Gastroesophageal sphincter (tissue), 4 donors: ENCODE data around the gene RIMBP2. TPM values are rescaled to one million over a fixed set of nuclear protein-coding genes. Genes with fewer than 3 reads are reported as not detected.

ENCODE experiments used
- ATAC-seq: fragments of 150-250 bp; one replicate; pipeline ENCODE4 v1.9.1; 2016; ENCODE audit warnings: mild to moderate bottlenecking, moderate library complexity
- H3K27ac ChIP-seq, 4 donors: fragments of 200-600 bp; sonication (generic) in 3 of 4; 1 replicate in 3 of 4; 2 replicates in 1 of 4; pipeline ENCODE4 v1.5.1; 2016 to 2019
- H3K27me3 ChIP-seq: fragments of 200-600 bp; sonication (generic); one replicate; pipeline ENCODE4 v1.5.1; 2019
- H3K36me3 ChIP-seq, 2 donors: fragments of 200-600 bp; sonication (generic); one replicate each; pipeline ENCODE4 v1.5.1; 2019; ENCODE audit warnings: control low read depth in 1 of 2
- H3K4me1 ChIP-seq, 3 donors: fragments of 200-600 bp; sonication (generic); 1 replicate in 2 of 3; 2 replicates in 1 of 3; pipeline ENCODE4 v1.5.1; 2016 to 2019; ENCODE audit warnings: control low read depth in 2 of 3
- H3K4me3 ChIP-seq, 2 donors: fragments of 200-600 bp; sonication (generic); one replicate each; pipeline ENCODE4 v1.5.1; 2019; ENCODE audit warnings: mild to moderate bottlenecking in 1 of 2, moderate library complexity in 1 of 2
- H3K9me3 ChIP-seq, 3 donors: fragments of 200-600 bp; sonication (generic); one replicate each; pipeline ENCODE4 v1.5.1; 2017 to 2019; ENCODE audit warnings: control low read depth in 2 of 3
- CTCF ChIP-seq, 4 experiments: fragments of 200-600 bp in 2 of 4; fragments of 450-650 bp in 2 of 4; sonication (generic) in 1 of 4; IDR thresholded peaks; one replicate each; pipeline ENCODE4 v1.5.1; 2017 to 2019; ENCODE audit warnings: antibody characterized with exemption in 4 of 4, mild to moderate bottlenecking in 2 of 4, moderate library complexity in 2 of 4
- EP300 ChIP-seq: sonication (generic); formaldehyde crosslinking; IDR thresholded peaks from one replicate; pipeline ENCODE4 v1.6.1; 2017; ENCODE audit warnings: antibody characterized with exemption, mild to moderate bottlenecking
- POLR2A ChIP-seq, 2 donors: fragments of 450-650 bp; IDR thresholded peaks; one replicate each; pipeline ENCODE4 v1.6.1; 2017; ENCODE audit warnings: antibody characterized with exemption in 2 of 2, mild to moderate bottlenecking in 2 of 2, moderate library complexity in 1 of 2
- POLR2AphosphoS5 ChIP-seq: sonication (generic); formaldehyde crosslinking; IDR thresholded peaks from one replicate; pipeline ENCODE4 v1.6.1; 2017; ENCODE audit warnings: antibody characterized with exemption
- WGBS, 2 donors: methylation state at CpG; one replicate each; pipeline ENCODE4 v1.1.5; 2018; ENCODE audit warnings: low coverage in 1 of 2; 5-methylcytosine and 5-hydroxymethylcytosine counted together
- total RNA-seq, 4 donors: library from RNA; depleted of rRNA; stranded (reverse); fragments of >200 nt; gene quantifications; one replicate each; pipeline ENCODE4 v1.1.0, GENCODE V29; 2016

RIMBP2 gene
- total RNA-seq, 4 donors from 2014 or later = 0.42 to 1.1 (median 0.60) TPM

GRCh38 chr12:130582286-130582685 is 133.8 kb downstream of the RIMBP2 start:
- no peaks in the 10 kb centered on the region for H3K36me3 ChIP-seq
- WGBS, 2 donors = 90 to 100% methylated on average over 1 to 5 of the region's 6 CpGs
- no peaks in the 10 kb centered on the region for H3K4me1 ChIP-seq
- no peak overlapping the region for H3K4me3 ChIP-seq
- no peak overlapping the region for H3K27ac ChIP-seq
- TF ChIP-seq CTCF (IDR thresholded peaks at IDR 0.05) (no peak), POLR2A (IDR thresholded peaks at IDR 0.05) (no peak), EP300 (no peak), POLR2AphosphoS5 (no peak)
- H3K9me3 ChIP-seq = no peaks in the 10 kb centered on the region
- no peak for ATAC-seq
- H3K27me3 ChIP-seq = peaks cover 7% of the 10 kb centered on the region

- Histone ChIP-seq H3K4me3 (no peak overlapping the region), H3K27me3 (peaks cover 7% of the 10 kb centered on the region), H3K36me3 (no peaks in the 10 kb centered on the region), H3K4me1 (no peaks in the 10 kb centered on the region), H3K27ac (no peak overlapping the region), H3K9me3 (no peaks in the 10 kb centered on the region)
- 65 to 82% methylated on average over 5 of the region's 5 CpGs for WGBS, 2 donors
- TF ChIP-seq EP300 = no peak
- ATAC-seq = no peak
Observed at GRCh38 chr12:130581782-130582181, 134.3 kb downstream of the RIMBP2 start.

- H3K27ac ChIP-seq = no peak overlapping the region
- H3K4me3 ChIP-seq = no peak overlapping the region
- H3K36me3 ChIP-seq = no peaks in the 10 kb centered on the region
- no peaks in the 10 kb centered on the region for H3K4me1 ChIP-seq
- no CpG with 5 or more reads among the region's 7 CpGs for WGBS, 2 donors
- peaks cover 0 to 10% (median 0%) of the 10 kb centered on the region in 3 donors for H3K9me3 ChIP-seq
- TF ChIP-seq CTCF (IDR thresholded peaks at IDR 0.05) (no peak), EP300 (no peak), POLR2A (IDR thresholded peaks at IDR 0.05) (no peak), POLR2AphosphoS5 (no peak)
- ATAC-seq = no peak
- peaks cover 7% of the 10 kb centered on the region for H3K27me3 ChIP-seq
Observed at GRCh38 chr12:130579231-130579630, 136.9 kb downstream of the RIMBP2 start.

- WGBS, 2 donors = 71 to 81% methylated on average over 6 of the region's 6 CpGs
- H3K27ac ChIP-seq = no peak overlapping the region
- no peak for ATAC-seq
Observed at GRCh38 chr12:130577351-130577750, 138.7 kb downstream of the RIMBP2 start.

GRCh38 chr12:130576371-130576816 is 139.7 kb downstream of the RIMBP2 start:
- no peaks in the 10 kb centered on the region for H3K4me1 ChIP-seq
- WGBS, 2 donors = 70 to 71% methylated on average over 7 to 10 of the region's 17 CpGs

More at GRCh38 chr12:130577351-130577750, 138.7 kb downstream of the RIMBP2 start:
- no peaks in the 10 kb centered on the region for H3K36me3 ChIP-seq
- TF ChIP-seq CTCF (IDR thresholded peaks at IDR 0.05) (no peak), POLR2A (IDR thresholded peaks at IDR 0.05) (no peak), POLR2AphosphoS5 (no peak)
- H3K4me3 ChIP-seq = no peak overlapping the region
- peaks cover 7% of the 10 kb centered on the region for H3K27me3 ChIP-seq
- H3K9me3 ChIP-seq = peaks cover 0 to 10% (median 0%) of the 10 kb centered on the region in 3 donors
- H3K4me1 ChIP-seq = no peaks in the 10 kb centered on the region

More at GRCh38 chr12:130576371-130576816, 139.7 kb downstream of the RIMBP2 start:
- Histone ChIP-seq H3K4me3 (no peak overlapping the region), H3K27me3 (peaks cover 7% of the 10 kb centered on the region), H3K9me3 (peaks cover 0 to 10% (median 0%) of the 10 kb centered on the region in 3 donors), H3K27ac (no peak overlapping the region), H3K36me3 (no peaks in the 10 kb centered on the region)
- no peak for TF ChIP-seq EP300
- no peak for TF ChIP-seq CTCF (IDR thresholded peaks at IDR 0.05)
- TF ChIP-seq POLR2A (IDR thresholded peaks at IDR 0.05) = no peak
- TF ChIP-seq POLR2AphosphoS5 = no peak
- ATAC-seq = no peak
